Peyer's patch (tissue), 4 donors: Measurements from ENCODE around the gene TP53AIP1. TPM values are rescaled to one million over a fixed set of nuclear protein-coding genes. Genes with fewer than 3 reads are reported as not detected.

Experiments
- DNase-seq, 3 donors: peaks; one replicate each; pipeline ENCODE4 v3.0.0-alpha.2; 2017 to 2019
- H3K27ac ChIP-seq, 4 donors: fragments of 200-600 bp; sonication (generic); one replicate each; pipeline ENCODE4 v1.5.1; 2016 to 2019
- H3K27me3 ChIP-seq, 2 donors: fragments of 200-600 bp; sonication (generic); one replicate each; pipeline ENCODE4 v1.5.1; 2019
- H3K36me3 ChIP-seq, 3 donors: fragments of 200-600 bp; sonication (generic); one replicate each; pipeline ENCODE4 v1.5.1; 2016 to 2019
- H3K4me1 ChIP-seq, 4 donors: fragments of 200-600 bp; sonication (generic); one replicate each; pipeline ENCODE4 v1.5.1; 2016 to 2019
- H3K4me3 ChIP-seq, 4 donors: fragments of 200-600 bp; sonication (generic); 1 replicate in 3 of 4; 2 replicates in 1 of 4; pipeline ENCODE4 v1.5.1; 2016 to 2019; ENCODE audit warnings: mild to moderate bottlenecking in 1 of 4
- H3K9me3 ChIP-seq, 4 donors: fragments of 200-600 bp; sonication (generic); one replicate each; pipeline ENCODE4 v1.5.1; 2016 to 2019; ENCODE audit warnings: mild to moderate bottlenecking in 1 of 4
- POLR2A ChIP-seq, 2 donors: fragments of 450-650 bp; IDR thresholded peaks; one replicate each; pipeline ENCODE4 v1.5.1; 2017; ENCODE audit warnings: antibody characterized with exemption in 2 of 2, mild to moderate bottlenecking in 2 of 2, moderate library complexity in 2 of 2
- total RNA-seq, 4 donors: library from RNA; depleted of rRNA; stranded (reverse); fragments of >200 nt; gene quantifications; one replicate each; pipeline ENCODE4 v1.1.0, GENCODE V29; 2016
- TF ChIP-seq, protein P1 (sequence below), 6 experiments: fragments of 450-650 bp in 4 of 6; fragments of 200-600 bp in 2 of 6; sonication (generic) in 1 of 6; IDR thresholded peaks; one replicate each; pipeline ENCODE4 v1.5.1; 2017 to 2019; ENCODE audit warnings: antibody characterized with exemption in 6 of 6, mild to moderate bottlenecking in 3 of 6, moderate library complexity in 1 of 6

The TP53AIP1 gene
- total RNA-seq, 4 donors from 2014 or later, result 0.35 to 2.0 (median 0.47) TPM; not detected in 1

DNA sequence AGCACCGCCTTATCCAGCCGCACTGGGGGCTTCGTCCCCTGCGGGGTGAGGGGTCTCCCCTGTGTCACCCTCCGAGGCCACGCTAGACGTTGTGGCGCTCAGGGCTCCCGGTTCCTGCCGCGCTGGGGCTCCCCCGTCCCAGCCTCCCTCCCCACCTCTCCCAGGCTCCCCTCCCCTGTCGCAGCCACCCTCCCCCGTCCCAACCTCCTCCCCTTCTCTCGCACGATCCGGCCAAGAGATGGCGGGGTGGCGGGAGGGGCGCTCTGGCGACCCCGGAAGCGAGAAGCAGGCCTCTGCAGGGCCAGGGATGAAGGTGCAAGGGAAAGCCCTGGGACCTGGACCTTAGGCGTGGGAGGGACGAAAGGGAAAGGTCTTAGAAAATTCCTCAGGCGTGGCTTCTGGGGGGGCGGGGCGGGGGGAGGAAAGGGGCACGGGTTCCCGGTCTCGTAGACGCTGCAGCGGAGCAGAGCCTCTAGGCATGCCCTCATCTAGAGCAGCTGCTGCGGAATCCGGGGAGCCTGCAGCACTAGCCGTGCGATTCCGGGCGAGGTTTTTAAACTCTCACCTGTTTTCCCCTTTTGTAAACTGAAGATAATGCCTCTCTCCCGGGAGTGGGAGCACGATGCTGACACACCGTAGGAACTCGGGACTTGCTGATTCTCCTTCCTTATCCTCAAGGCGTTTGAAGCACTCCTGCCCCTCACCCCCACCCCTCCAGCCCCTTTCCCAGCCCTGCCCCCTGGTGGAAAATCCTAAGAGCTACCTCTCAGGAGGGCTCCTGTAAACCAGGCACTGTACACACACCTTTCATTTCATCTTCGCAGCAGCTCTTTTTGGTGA, 37.1 kb downstream of the TP53AIP1 start:
- TF ChIP-seq POLR2A (IDR thresholded peaks at IDR 0.05), result no peak
- TF ChIP-seq, protein P1, sequence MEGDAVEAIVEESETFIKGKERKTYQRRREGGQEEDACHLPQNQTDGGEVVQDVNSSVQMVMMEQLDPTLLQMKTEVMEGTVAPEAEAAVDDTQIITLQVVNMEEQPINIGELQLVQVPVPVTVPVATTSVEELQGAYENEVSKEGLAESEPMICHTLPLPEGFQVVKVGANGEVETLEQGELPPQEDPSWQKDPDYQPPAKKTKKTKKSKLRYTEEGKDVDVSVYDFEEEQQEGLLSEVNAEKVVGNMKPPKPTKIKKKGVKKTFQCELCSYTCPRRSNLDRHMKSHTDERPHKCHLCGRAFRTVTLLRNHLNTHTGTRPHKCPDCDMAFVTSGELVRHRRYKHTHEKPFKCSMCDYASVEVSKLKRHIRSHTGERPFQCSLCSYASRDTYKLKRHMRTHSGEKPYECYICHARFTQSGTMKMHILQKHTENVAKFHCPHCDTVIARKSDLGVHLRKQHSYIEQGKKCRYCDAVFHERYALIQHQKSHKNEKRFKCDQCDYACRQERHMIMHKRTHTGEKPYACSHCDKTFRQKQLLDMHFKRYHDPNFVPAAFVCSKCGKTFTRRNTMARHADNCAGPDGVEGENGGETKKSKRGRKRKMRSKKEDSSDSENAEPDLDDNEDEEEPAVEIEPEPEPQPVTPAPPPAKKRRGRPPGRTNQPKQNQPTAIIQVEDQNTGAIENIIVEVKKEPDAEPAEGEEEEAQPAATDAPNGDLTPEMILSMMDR (IDR thresholded peaks at IDR 0.05), result peak in 5 of 6 experiments; percentile 7 to 41 (median 27)
- H3K36me3 ChIP-seq, result no peaks in the 10 kb centered on the region
- peaks cover 0 to 22% (median 3%) of the 10 kb centered on the region in 4 donors for H3K4me1 ChIP-seq
- H3K9me3 ChIP-seq, result no peaks in the 10 kb centered on the region
- no peaks in the 10 kb centered on the region for H3K27me3 ChIP-seq
- DNase-seq, result peak in 2 of 3 donors; percentile 61 to 66
- H3K27ac ChIP-seq, result peak overlapping the region in 3 of 4 donors; percentile 11 to 54 (median 33)
- H3K4me3 ChIP-seq, result peak overlapping the region; percentile 36 to 62 (median 58)

DNA sequence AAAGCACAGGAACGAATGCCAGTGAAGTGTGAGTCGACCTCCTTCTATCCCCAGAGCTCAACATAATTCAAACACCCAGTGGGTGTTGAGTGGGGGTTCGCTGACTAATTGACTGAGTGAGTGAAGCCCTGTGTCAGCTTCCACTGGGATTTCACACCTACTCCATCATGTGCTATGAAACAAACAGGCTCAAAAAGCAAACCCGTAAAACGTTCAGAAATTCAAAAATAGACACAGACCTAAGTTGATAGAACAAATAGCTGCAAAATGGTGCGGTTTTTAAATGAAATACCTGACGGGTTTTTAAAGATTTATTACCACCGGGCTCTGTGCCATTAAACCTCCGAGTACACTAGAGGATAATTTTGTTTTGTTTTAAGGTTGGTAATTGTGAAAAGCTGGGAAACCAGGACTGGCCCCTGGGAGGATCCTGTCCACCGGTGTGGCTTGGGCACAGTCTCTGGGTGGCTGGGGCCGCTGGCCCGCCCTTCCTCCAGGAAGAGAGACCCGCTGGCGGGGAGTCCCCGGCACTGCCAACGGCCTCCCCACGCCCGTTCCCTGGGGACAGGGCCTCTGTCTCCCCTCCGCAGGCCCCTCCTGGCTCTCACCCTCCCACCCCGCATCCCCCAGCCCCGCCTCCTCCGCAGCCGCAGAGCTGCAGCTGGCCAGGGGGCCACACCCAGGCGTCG, 37.9 kb downstream of the TP53AIP1 start:
- DNase-seq, result peak in 1 of 3 donors; percentile 56
- Histone ChIP-seq H3K4me1 (peaks cover 0 to 22% (median 3%) of the 10 kb centered on the region in 4 donors), H3K36me3 (no peaks in the 10 kb centered on the region), H3K27me3 (no peaks in the 10 kb centered on the region), H3K27ac (peak overlapping the region in 3 of 4 donors; percentile 11 to 54 (median 33)), H3K4me3 (peak overlapping the region; percentile 36 to 62 (median 58)), H3K9me3 (no peaks in the 10 kb centered on the region)
- TF ChIP-seq POLR2A (IDR thresholded peaks at IDR 0.05), result no peak
- TF ChIP-seq, protein P1 (IDR thresholded peaks at IDR 0.05), result no peak

GRCh38 chr11:128904303-128904655, 38.4 kb downstream of the TP53AIP1 start:
- Histone ChIP-seq H3K4me1 (peaks cover 0 to 21% (median 3%) of the 10 kb centered on the region in 4 donors), H3K4me3 (no peak overlapping the region), H3K9me3 (no peaks in the 10 kb centered on the region), H3K27me3 (no peaks in the 10 kb centered on the region), H3K36me3 (no peaks in the 10 kb centered on the region), H3K27ac (no peak overlapping the region)
- DNase-seq, result no peak
- no peak for TF ChIP-seq POLR2A (IDR thresholded peaks at IDR 0.05)
- TF ChIP-seq, protein P1 (IDR thresholded peaks at IDR 0.05), result no peak

DNA sequence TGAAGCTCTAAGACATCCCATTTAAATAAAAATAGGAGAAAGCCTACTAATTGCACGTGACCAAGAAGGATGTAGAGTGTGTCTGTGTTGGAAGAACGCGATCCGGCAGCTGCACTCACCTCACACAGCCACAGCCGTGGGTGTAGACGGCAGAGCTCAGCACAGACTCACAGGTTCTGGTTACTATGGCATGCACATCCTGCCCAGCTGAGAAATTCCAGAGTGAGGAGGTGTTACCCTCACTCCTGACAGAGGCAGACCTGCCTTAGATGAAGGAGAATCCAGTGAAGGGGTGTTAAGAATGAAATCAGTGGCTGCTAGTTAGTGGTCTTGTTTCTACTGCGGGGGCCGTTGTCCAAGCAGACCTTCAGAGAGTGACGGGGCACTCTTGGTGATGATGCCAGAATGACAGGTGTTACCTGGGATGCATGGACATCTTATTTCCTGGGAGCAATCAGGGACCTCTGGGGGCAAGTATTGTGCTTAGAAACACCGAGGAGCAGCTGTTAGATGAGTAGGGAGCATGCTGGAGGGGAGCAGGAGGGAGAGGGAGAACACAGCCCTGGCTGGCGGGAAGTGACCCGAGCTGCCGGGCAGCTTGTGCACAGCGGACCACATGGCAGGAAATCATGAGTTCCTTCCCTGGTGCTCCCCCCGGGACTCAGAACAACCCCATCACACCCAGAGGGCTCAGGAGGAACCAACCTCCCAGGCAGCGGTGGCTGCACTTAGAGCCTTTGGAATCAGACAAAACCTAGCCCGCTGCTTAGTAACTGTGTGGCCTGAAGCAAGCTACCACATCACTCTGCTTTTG, 39.2 kb downstream of the TP53AIP1 start:
- H3K27ac ChIP-seq, result no peak overlapping the region
- H3K4me3 ChIP-seq, result no peak overlapping the region
- peaks cover 0 to 13% (median 3%) of the 10 kb centered on the region in 4 donors for H3K4me1 ChIP-seq
- DNase-seq, result peak in 2 of 3 donors; percentile 26 to 53
- no peaks in the 10 kb centered on the region for H3K27me3 ChIP-seq
- TF ChIP-seq POLR2A (IDR thresholded peaks at IDR 0.05), result no peak
- TF ChIP-seq, protein P1 (IDR thresholded peaks at IDR 0.05), result no peak
- H3K36me3 ChIP-seq, result no peaks in the 10 kb centered on the region
- H3K9me3 ChIP-seq, result no peaks in the 10 kb centered on the region

DNA sequence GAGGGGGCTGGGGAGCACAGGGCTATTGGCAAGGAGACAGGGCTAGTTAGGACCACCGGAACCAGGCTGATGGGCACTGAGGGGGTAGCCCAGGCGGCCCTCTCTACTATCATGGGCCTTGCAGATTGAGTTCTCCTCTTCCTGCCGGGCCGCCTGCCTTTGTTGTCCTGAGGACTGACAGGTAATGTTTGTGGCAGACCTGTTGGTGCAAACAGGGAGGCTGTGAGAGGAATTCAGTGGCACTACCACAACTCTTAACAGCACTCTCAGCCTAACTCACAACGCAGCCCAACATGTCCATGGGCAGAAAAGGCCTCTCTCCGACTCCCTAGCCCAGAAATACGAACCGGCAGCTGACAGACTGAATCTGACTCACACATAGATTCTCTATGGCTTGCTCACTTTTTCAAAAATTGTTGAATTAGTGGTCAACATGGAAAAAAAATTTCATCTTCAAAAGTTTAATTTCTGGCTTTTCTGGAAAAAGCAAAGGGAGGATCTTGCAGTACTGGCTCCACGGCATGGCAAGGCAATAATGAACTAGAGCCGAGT, 40.1 kb downstream of the TP53AIP1 start:
- Histone ChIP-seq H3K9me3 (no peaks in the 10 kb centered on the region), H3K4me1 (peaks cover 0 to 13% (median 3%) of the 10 kb centered on the region in 4 donors), H3K36me3 (no peaks in the 10 kb centered on the region), H3K4me3 (no peak overlapping the region), H3K27me3 (no peaks in the 10 kb centered on the region), H3K27ac (no peak overlapping the region)
- TF ChIP-seq, protein P1 (IDR thresholded peaks at IDR 0.05), result no peak
- TF ChIP-seq POLR2A (IDR thresholded peaks at IDR 0.05), result no peak
- no peak for DNase-seq
